Heart right ventricle (tissue), 12 donors: Measurements from ENCODE around the gene FCGR3B. TPM values are rescaled to one million over a fixed set of nuclear protein-coding genes. Genes with fewer than 3 reads are reported as not detected.

Experiments used
- polyA plus RNA-seq, 2 donors: library from polyadenylated mRNA; stranded (reverse); fragments of 200-250 nt; gene quantifications; one replicate each; pipeline ENCODE4 v1.2.3, GENCODE V29; 2013
- total RNA-seq, 10 donors: library from RNA; stranded (reverse); fragmentation: NEBNext Ultra II Directional in 3 of 10; extraction: Animal tissue kit (Norgen Biotek cat#: 25700) in 3 of 10; gene quantifications; one replicate each; pipeline versions ENCODE4 v1.2.1 to v1.2.4, GENCODE V29; 2021 to 2023
- donor health status: ischemic (EF 13 %, LVEDD 7.1; RV severe dilation, severe dysfunction).
- donor health status: healthy with polysubstance abuse.
- donor health status: DM: no; HTN: yes; CAD: no.
- donor health status: DM: no; HTN: no; CAD: no.
- donor health status: ischemic (EF 25% LVEDD 6.9; RV normal size, moderate dysfunction).
- donor health status: ischemic (EF 25% LVEDD 5.7; RV mildly dilated, moderate dysfunction).
- donor health status: healthy.
- donor health status: nonischemic (EF 11% LVEDD 7.7; RV severe dilation, severe dysfunction).
- donor health status: DM: yes; HTN: yes; CAD: no.
- donor health status: PGD.
- donor health status: ischemic (EF 29% LVEDD 5.4; RV normal size, mild dysfunction).
- donor health status: nonischemic (EF 23%, LVEDD 6.1; RV moderate dilation, normal function).

The FCGR3B gene
- total and polyA plus RNA-seq, 12 donors = 0.22 to 8.7 (median 1.8) TPM

Other genes starting within 250 kb of the FCGR3B start
- gene FCGR2A, start 125.7 kb downstream of the FCGR3B start, total RNA-seq = 10 to 100 TPM in 5 of 10 donors, 1 to 10 TPM in 5; 4.2 to 66.0 (median 9.9) TPM
- 10 to 100 TPM; 11.3 to 16.4 TPM for gene FCGR2A, start 125.7 kb downstream of the FCGR3B start, polyA plus RNA-seq
- gene HSPA6, start 106.6 kb downstream of the FCGR3B start, total RNA-seq = 1 to 10 TPM in 4 of 10 donors, under 1 TPM in 6; 0.13 to 5.6 (median 0.58) TPM
- 1 to 10 TPM in 1 of 2 donors, under 1 TPM in 1; 0.73 to 1.7 TPM for gene HSPA6, start 106.6 kb downstream of the FCGR3B start, polyA plus RNA-seq
- gene FCGR3A, start 81.4 kb downstream of the FCGR3B start, total RNA-seq = 100 to 1,000 TPM in 1 of 10 donors, 10 to 100 TPM in 3, 1 to 10 TPM in 6; 1.9 to 120 (median 6.2) TPM
- 10 to 100 TPM in 1 of 2 donors, 1 to 10 TPM in 1; 5.6 to 10.7 TPM for gene FCGR3A, start 81.4 kb downstream of the FCGR3B start, polyA plus RNA-seq
- gene FCGR2B, start 32.0 kb upstream of the FCGR3B start, total RNA-seq = 10 to 100 TPM in 2 of 10 donors, 1 to 10 TPM in 8; 1.7 to 40.9 (median 6.7) TPM
- gene FCGR2B, start 32.0 kb upstream of the FCGR3B start, polyA plus RNA-seq = 1 to 10 TPM; 3.7 to 4.3 TPM
- gene FCRLA, start 76.1 kb upstream of the FCGR3B start, total RNA-seq = under 1 TPM in 4 of 10 donors, not detected in 6; 0.21 to 1.00 (median 0.41) TPM
- under 1 TPM; 0.13 to 0.15 TPM for gene FCRLA, start 76.1 kb upstream of the FCGR3B start, polyA plus RNA-seq
- under 1 TPM; 0.11 to 0.88 (median 0.32) TPM for gene FCRLB, start 90.4 kb upstream of the FCGR3B start, total RNA-seq
- under 1 TPM; 0.22 to 0.58 TPM for gene FCRLB, start 90.4 kb upstream of the FCGR3B start, polyA plus RNA-seq
- 10 to 100 TPM in 1 of 10 donors, 1 to 10 TPM in 9; 3.5 to 10.2 (median 6.6) TPM for gene DUSP12, start 118.6 kb upstream of the FCGR3B start, total RNA-seq
- gene DUSP12, start 118.6 kb upstream of the FCGR3B start, polyA plus RNA-seq = 10 to 100 TPM; 11.0 to 15.3 TPM
- 10 to 100 TPM; 13.4 to 20.9 (median 16.0) TPM for gene ATF6, start 135.1 kb upstream of the FCGR3B start, total RNA-seq
- 1 to 10 TPM; 2.6 to 9.4 TPM for gene ATF6, start 135.1 kb upstream of the FCGR3B start, polyA plus RNA-seq